DOHH2 (cell line): ENCODE measurements around the gene EIF4E2.

Experiments used
- CTCF ChIP-seq: fragments of 200-600 bp; sonication (generic); IDR thresholded peaks from one replicate; pipeline ENCODE4 v1.5.1; 2014; ENCODE audit warnings: antibody characterized with exemption, mild to moderate bottlenecking, low read depth, low read length; ENCODE audit not compliant: poor library complexity, severe bottlenecking
- EZH2phosphoT487 ChIP-seq: fragments of 200-600 bp; sonication (generic); IDR thresholded peaks from 2 replicates; pipeline ENCODE4 v1.6.1; 2017; ENCODE audit warnings: borderline replicate concordance, mild to moderate bottlenecking, antibody characterized with exemption, low read length, moderate library complexity, mixed read lengths

GRCh38 chr2:232569541-232569940, 19.1 kb downstream of the EIF4E2 start:
- TF ChIP-seq CTCF: no peak
- no peak for TF ChIP-seq EZH2phosphoT487
